GM18511 (cell line): ENCODE results near the gene MIF.
"Not testable (repeated sequence)": the region's sequence is repeated elsewhere in the genome, so short reads cannot be mapped to it uniquely, and the experiment has no call there.

Experiments used
- ATAC-seq: cut with Tn5 transposase; IDR thresholded peaks from one replicate; pipeline ENCODE4 v1.9.1; 2021; ENCODE audit warnings: mild to moderate bottlenecking, moderate library complexity; ENCODE audit not compliant: unreplicated experiment

MIF gene

GRCh38 chr22:23900227-23900626 lies 6.0 kb downstream of the MIF start:
- not testable (repeated sequence) for ATAC-seq

- ATAC-seq: no peak
Measured at GRCh38 chr22:23901600-23901999, 7.4 kb downstream of the MIF start.

GRCh38 chr22:23903328-23903971 lies 9.3 kb downstream of the MIF start:
- ATAC-seq: no peak

- no peak for ATAC-seq
Measured at GRCh38 chr22:23904573-23905254, 10.5 kb downstream of the MIF start.

- no peak for ATAC-seq
Measured at GRCh38 chr22:23906641-23907040, 12.5 kb downstream of the MIF start.

- ATAC-seq: not testable (repeated sequence)
Measured at GRCh38 chr22:23907423-23907822, 13.2 kb downstream of the MIF start.

- ATAC-seq: no peak
Measured at GRCh38 chr22:23908587-23909205, 14.5 kb downstream of the MIF start.

GRCh38 chr22:23909296-23909898 lies 15.2 kb downstream of the MIF start:
- ATAC-seq: no peak

- no peak for ATAC-seq
Measured at GRCh38 chr22:23910496-23911190, 16.5 kb downstream of the MIF start.

GRCh38 chr22:23911318-23911980 lies 17.3 kb downstream of the MIF start:
- ATAC-seq: no peak

- no peak for ATAC-seq
Measured at GRCh38 chr22:23912293-23912903, 18.2 kb downstream of the MIF start.

- peak; percentile 15 for ATAC-seq
Measured at GRCh38 chr22:23913306-23913660, 19.1 kb downstream of the MIF start.

GRCh38 chr22:23913661-23914353 lies 19.6 kb downstream of the MIF start:
- peak; percentile 98 for ATAC-seq

- no peak for ATAC-seq
Measured at GRCh38 chr22:23915290-23915689, 21.1 kb downstream of the MIF start.

- not testable (repeated sequence) for ATAC-seq
Measured at GRCh38 chr22:23920267-23920611, 26.1 kb downstream of the MIF start.

GRCh38 chr22:23921586-23922201 lies 27.5 kb downstream of the MIF start:
- not testable (repeated sequence) for ATAC-seq

GRCh38 chr22:23922921-23923320 lies 28.7 kb downstream of the MIF start:
- ATAC-seq: no peak

- ATAC-seq: no peak
Measured at GRCh38 chr22:23925020-23925606, 30.9 kb downstream of the MIF start.

GRCh38 chr22:23926561-23926960 lies 32.4 kb downstream of the MIF start:
- ATAC-seq: no peak
